ES-I3 (cell line): ENCODE measurements around the gene GH2.
"Not testable (repeated sequence)": the region's sequence is repeated elsewhere in the genome, so short reads cannot be mapped to it uniquely, and the experiment has no call there.

ENCODE experiments used
- H3K36me3 ChIP-seq: 2 replicates; pipeline ENCODE4 v1.6.1; 2013; ENCODE audit warnings: mild to moderate bottlenecking, low read length, control low read depth, moderate library complexity; ENCODE audit not compliant: insufficient read depth
- H3K4me1 ChIP-seq: 2 replicates; pipeline ENCODE4 v1.6.1; 2013; ENCODE audit warnings: mild to moderate bottlenecking, control low read depth, low read length; ENCODE audit not compliant: insufficient read depth
- H3K9ac ChIP-seq: 2 replicates; pipeline ENCODE4 v1.6.1; 2013; ENCODE audit warnings: low read depth, mild to moderate bottlenecking, low read length, moderate library complexity
- H3K9me3 ChIP-seq: 2 replicates; pipeline ENCODE4 v1.6.1; 2013; ENCODE audit warnings: mild to moderate bottlenecking, low read length, moderate library complexity; ENCODE audit not compliant: control insufficient read depth, insufficient read depth

Gene GH2

DNA sequence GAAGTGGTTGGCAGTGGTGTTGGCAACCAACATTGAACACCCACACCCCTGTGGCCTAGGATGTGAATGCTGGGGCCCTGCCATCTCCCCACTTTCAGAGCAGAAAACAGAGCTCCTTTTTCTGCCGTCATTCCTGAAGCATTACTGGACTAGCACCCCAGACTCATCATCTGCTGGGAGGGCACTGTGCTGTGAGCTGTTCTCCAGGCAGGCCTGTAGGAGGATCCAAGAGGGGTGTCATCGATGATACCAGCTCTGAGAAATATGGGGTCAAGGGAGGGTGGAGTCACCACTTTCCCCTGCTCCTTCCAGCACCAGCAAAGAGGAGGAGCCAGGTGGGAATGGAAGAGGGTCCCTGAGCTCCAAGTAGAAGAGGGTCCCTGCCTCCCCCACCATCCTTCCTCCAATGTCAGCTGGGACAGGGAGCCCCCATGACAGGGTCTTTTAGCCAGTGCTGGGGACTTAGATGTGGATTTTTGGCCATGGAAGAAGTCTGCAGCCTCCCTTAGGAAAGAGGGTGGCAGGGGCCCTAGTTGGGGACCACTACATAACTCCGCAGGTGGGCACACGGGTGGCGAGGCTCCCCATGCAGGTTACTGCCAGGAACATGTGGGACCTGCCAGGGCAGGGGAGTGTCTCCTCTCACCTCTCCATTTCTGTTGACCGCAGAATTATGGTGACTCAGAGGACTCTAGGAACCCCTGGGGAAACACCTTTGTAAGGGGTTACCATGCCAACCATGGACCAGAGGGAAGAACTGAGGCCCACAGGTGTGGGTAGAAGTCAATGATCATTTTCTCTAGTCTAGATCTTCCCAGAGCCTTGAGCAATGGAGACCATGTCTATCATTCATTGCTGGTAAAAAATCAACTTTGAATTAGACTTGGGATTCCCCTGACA, 17.4 kb upstream of the GH2 start:
- H3K9ac ChIP-seq, H3K4me1 ChIP-seq, H3K9me3 ChIP-seq, H3K36me3 ChIP-seq: not testable (repeated sequence)

DNA sequence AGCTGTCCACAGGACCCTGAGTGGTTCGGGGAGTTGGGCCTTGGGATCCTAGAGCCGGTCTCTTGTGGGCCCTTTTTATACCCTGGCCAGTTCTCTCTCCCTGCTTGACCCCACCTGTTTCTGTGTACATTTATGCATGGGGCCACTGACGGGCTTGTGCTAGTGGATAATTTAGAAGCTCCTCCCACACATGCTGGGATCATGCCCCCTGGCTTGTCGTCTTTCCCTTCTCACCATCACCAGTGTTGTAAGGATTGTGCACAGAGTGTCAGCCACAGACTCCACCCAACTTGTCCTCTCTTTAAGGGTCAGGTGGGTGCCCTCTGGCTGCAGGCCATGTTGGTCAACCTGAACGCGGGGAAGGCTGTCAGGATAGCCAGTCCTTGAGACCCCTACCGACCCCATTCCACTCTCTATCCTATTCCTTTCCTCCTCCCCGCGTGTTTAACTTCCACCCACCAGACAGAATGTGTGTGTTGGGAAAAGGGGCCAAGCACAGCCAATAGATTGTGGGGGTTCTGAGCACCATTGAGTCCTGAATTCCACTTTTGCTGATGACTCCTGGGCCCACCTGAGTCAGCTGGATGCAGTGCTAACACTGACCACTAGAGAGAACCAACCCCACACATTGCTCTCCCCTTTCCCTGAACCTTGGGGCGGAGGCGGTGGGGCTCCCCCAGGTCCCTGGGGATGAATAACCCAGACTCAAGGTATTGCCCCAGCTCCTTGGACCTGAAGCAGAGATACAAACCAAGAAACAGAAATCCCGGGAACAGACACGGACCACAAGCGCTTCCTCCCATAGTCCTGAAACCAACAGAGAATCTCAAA, 15.0 kb upstream of the GH2 start, which contains the start of gene CSH1:
Gene CSH1 (minus strand): TSS at position 51 of the 831 bp plus-strand sequence. CDS start 63 bp downstream, outside the sequence.
- H3K9me3 ChIP-seq, result not testable (repeated sequence)

DNA sequence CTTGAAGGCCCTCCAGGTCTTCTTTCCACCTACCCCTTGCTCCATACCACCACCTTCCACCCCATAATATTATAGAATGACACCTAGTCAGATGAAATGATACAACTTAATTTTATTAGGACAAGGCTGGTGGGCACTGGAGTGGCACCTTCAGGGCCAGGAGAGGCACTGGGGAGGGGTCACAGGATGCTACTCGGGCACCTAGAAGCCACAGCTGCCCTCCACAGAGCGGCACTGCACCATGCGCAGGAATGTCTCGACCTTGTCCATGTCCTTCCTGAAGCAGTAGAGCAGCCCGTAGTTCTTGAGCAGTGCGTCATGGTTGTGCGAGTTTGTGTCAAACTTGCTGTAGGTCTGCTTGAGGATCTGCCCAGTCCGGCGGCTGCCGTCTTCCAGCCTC, 13.1 kb upstream of the GH2 start:
- H3K36me3 ChIP-seq, H3K9ac ChIP-seq: not testable (repeated sequence)

More for the DNA sequence above, 15.0 kb upstream of the GH2 start, which contains the start of gene CSH1:
- not testable (repeated sequence) for H3K36me3 ChIP-seq, H3K9ac ChIP-seq, H3K4me1 ChIP-seq

DNA sequence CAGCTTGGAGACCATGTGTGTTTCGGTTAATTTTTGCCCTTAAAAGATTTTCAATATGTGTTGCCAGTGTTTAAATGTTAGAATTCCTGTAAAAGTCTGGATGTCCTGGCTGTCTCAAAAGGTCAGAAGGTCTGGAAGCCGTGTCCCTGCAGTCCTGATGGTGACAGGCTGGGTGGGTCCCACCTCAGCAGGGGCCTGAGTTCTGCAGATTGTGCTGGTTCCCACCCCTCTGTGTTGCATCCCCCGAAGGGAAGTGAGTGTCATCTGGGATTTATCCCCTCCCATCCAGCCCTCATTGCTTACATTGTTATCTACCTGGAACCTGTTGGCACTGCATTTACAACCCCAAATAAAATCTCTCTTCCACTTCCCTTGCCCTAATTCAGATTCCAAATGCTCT, 12.3 kb upstream of the GH2 start:
- H3K9me3 ChIP-seq, H3K9ac ChIP-seq, H3K36me3 ChIP-seq, H3K4me1 ChIP-seq: not testable (repeated sequence)

More for the DNA sequence above, 13.1 kb upstream of the GH2 start:
- H3K4me1 ChIP-seq, H3K9me3 ChIP-seq: not testable (repeated sequence)

- H3K4me1 ChIP-seq, H3K36me3 ChIP-seq, H3K9me3 ChIP-seq, H3K9ac ChIP-seq: not testable (repeated sequence)
These were observed 10.7 kb upstream of the GH2 start for GRCh38 chr17:63892316-63893037.

DNA sequence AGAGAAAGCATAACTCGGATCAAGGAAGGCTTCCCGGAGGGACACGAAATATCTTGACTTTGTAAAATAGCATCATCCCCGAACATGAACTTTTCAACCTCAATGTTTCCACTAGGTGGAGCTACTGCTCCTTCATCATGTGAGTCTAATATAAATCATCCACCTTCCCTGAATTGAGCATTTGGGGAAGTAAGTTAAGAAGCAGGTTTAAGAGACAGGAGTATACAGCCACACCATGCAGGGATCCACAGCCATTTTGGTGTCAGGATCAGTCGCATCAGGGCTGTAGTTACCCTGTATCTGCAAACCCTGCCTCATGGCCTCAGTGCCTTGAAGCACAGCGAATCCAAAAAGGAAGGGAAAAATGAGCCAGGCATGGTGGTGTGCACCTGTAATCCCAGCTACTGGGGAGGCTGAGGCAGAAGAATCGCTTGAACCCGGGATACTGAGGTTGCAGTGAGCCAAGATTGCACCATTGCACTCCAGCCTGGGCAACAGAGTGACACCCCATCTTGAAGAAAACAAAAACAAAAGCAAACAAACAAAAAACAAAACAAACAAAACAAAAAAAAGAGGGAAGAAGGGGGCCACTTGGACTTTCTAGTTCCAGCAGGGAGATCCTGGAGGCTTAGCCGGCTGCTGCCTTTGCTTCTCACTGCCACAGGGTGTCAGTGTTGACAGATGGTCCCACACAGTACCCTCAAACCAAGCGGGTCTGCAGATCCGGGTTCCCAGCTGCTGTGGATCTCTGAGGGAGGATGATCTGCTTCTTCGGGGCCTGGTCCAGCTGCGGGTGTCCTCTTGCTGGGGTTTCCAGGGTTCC, 7.5 kb upstream of the GH2 start:
- H3K4me1 ChIP-seq, H3K9me3 ChIP-seq, H3K36me3 ChIP-seq, H3K9ac ChIP-seq: not testable (repeated sequence)

DNA sequence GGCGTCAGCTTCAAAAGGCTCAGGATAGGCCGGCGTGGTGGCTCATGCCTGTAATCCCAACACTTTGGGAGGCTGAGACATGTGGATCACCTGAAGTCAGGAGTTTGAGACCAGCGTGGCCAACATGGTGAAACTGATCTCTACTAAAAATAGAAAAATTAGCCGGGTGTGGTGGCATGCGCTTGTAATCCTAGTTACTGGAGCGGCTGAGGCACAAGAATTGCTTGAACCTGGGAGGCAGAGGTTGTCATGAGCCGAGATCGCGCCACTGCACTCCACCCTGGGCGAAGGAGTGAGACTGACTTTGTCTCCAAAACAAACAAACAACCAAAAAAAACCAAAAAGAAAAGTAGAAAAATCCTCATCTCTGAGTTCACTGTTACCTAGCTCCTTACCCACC, 3.4 kb upstream of the GH2 start:
- not testable (repeated sequence) for H3K9ac ChIP-seq, H3K36me3 ChIP-seq

GRCh38 chr17:63882626-63883126, 932 bp upstream of the GH2 start:
- H3K9ac ChIP-seq, H3K9me3 ChIP-seq, H3K36me3 ChIP-seq, H3K4me1 ChIP-seq: not testable (repeated sequence)

More for the DNA sequence above, 3.4 kb upstream of the GH2 start:
- not testable (repeated sequence) for H3K9me3 ChIP-seq, H3K4me1 ChIP-seq

- H3K4me1 ChIP-seq, H3K36me3 ChIP-seq, H3K9ac ChIP-seq, H3K9me3 ChIP-seq: not testable (repeated sequence)
These were observed 407 bp downstream of the GH2 start for GRCh38 chr17:63881337-63881736.

DNA sequence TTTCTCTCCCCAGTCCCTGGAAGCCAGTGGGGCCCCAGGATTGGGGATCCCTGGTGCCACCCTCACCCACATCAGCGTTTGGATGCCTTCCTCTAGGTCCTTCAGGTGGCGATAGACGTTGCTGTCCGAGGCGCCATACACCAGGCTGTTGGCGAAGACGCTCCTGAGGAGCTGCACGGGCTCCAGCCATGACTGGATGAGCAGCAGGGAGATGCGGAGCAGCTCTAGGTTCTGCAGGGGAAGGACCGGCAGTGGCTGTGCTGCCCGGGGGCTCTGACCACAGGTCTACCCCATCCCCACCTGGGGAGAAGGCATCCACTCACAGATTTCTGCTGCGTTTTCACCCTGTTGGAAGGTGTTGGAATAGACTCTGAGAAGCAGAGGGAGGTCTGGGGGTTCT, 1.0 kb downstream of the GH2 start:
- no peak overlapping the region for H3K9ac ChIP-seq
- H3K9me3 ChIP-seq, result no peaks in the 10 kb centered on the region
- H3K36me3 ChIP-seq, result no peaks in the 10 kb centered on the region
- peaks cover 10% of the 10 kb centered on the region; the same call in 1 of the 2 replicates for H3K4me1 ChIP-seq

GRCh38 chr17:63878413-63878812, 3.3 kb downstream of the GH2 start:
- not testable (repeated sequence) for H3K9me3 ChIP-seq

DNA sequence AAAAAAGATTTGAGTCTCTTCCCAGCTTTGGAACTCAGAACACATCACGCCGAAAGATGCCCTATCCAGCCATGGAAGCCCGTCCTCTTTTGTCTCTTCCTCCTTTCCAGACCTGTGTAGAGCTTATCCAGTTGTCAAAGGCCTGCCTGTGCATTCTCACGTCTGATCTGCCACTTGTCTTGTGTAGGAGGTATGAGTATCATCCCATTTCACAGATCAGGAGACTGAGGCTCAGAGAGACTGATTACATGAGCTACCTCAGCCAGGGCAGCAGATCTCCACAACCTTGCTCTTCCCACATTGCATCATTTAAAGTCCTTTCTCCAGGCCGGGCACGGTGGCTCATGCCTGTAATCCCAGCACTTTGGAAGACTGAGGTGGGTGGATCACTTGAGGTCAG, 7.1 kb downstream of the GH2 start:
- H3K4me1 ChIP-seq, H3K9me3 ChIP-seq, H3K9ac ChIP-seq, H3K36me3 ChIP-seq: not testable (repeated sequence)

More at GRCh38 chr17:63878413-63878812, 3.3 kb downstream of the GH2 start:
- H3K9ac ChIP-seq, H3K36me3 ChIP-seq, H3K4me1 ChIP-seq: not testable (repeated sequence)

DNA sequence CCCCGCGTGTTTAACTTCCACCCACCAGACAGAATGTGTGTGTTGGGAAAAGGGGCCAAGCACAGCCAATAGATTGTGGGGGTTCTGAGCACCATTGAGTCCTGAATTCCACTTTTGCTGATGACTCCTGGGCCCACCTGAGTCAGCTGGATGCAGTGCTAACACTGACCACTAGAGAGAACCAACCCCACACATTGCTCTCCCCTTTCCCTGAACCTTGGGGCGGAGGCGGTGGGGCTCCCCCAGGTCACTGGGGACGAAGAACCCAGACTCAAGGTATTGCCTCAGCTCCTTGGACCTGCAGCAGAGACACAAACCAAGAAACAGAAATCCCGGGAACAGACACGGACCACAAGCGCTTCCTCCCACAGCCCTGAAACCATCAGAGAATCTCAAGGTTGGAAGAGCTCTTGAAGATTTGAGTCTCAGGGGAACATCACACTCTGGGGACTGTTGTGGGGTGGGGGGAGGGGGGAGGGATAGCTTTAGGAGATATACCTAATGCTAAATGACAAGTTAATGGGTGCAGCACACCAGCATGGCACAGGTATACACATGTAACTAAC, 7.6 kb downstream of the GH2 start:
- not testable (repeated sequence) for H3K4me1 ChIP-seq, H3K9ac ChIP-seq, H3K9me3 ChIP-seq, H3K36me3 ChIP-seq
